ENCODE measurements around the gene HS2ST1. TPM values are rescaled to one million over a fixed set of nuclear protein-coding genes. Genes with fewer than 3 reads are reported as not detected.
"Not testable (repeated sequence)": the region's sequence is repeated elsewhere in the genome, so short reads cannot be mapped to it uniquely, and the experiment has no call there.

Gene HS2ST1
- polyA plus RNA-seq, 12 donors: 18.3 to 32.6 (median 23.4) TPM; not detected in 1

- DNase-seq: no peak
These were observed 147.3 kb downstream of the HS2ST1 start for GRCh38 chr1:87061742-87062156.

DNA sequence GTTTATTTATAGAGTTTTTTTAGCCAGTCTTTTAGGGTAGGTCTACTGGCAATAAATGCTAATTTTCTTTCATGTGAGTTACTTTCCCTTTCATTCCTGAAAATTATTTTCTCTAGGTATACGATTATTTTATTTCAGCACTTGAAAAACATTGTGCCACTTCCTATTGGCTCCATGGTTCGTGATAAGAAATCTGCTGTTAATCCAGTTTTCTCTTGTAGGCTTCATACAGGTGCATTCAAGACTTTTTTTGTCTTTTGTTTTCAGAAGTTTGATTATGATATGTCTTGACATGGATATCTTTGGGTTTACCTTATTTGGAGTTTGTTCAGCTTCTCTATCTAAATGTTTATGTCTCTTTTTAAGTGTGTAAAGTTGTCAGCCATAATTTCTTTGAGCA, 148.3 kb downstream of the HS2ST1 start:
- DNase-seq: no peak

DNA sequence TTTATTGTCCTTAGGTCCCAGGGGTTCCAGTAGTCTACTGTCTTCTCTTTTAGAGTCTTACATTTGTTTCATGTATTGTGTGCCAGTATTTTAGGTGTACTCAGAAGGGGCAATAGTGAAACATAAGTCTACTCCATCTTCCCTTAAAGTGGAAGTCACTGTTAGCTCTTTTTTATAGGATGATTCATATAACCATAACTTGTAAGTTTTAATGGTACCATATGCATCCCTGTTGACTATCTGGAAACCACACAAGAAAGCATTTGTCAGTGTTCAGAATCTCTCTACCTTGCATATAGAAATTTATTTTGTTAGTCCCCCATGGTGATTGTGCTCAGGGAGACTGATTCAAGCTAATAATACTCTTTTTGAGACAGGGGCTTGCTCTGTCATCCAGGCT, 149.9 kb downstream of the HS2ST1 start:
- DNase-seq: no peak

- no peak for DNase-seq
These were observed 150.6 kb downstream of the HS2ST1 start for GRCh38 chr1:87064986-87065385.

GRCh38 chr1:87066708-87067107, 152.3 kb downstream of the HS2ST1 start:
- DNase-seq: not testable (repeated sequence)

GRCh38 chr1:87072411-87072810, 158.0 kb downstream of the HS2ST1 start:
- DNase-seq: no peak

- DNase-seq: no peak
These were observed 158.5 kb downstream of the HS2ST1 start for GRCh38 chr1:87072904-87073303.

- DNase-seq: no peak
These were observed 159.8 kb downstream of the HS2ST1 start for GRCh38 chr1:87074001-87074795.

DNA sequence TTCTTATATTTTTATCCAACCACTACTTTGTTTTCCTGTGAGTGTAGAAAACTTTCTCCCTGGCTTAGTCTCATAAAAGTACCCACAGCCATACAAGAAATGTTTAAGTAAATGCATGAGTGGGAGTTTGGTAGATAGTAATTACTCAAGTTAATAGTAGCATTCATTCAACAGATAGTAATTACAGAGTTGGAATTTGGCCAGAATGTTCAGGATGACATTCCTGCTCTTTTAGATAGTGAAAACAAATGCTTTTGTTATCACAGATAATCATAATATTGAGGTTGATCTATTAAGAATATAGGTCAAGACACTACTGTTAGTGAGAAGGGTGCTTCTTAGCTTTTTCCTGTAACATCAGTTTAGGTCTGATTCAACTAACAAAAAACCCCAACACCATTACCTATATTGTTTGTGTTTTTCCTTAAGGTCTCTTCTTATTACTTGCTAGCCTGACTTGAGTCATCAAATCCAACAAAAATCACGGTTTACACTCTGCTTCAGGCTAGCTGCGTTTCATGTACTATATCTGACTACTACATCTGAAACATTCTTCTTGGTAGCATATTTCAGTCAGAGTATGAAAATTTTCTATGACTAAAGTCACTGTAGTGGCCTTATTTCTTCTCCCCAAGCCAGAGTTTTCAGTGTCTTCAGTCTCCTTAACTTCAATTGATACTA, 163.7 kb downstream of the HS2ST1 start:
- DNase-seq: no peak

DNA sequence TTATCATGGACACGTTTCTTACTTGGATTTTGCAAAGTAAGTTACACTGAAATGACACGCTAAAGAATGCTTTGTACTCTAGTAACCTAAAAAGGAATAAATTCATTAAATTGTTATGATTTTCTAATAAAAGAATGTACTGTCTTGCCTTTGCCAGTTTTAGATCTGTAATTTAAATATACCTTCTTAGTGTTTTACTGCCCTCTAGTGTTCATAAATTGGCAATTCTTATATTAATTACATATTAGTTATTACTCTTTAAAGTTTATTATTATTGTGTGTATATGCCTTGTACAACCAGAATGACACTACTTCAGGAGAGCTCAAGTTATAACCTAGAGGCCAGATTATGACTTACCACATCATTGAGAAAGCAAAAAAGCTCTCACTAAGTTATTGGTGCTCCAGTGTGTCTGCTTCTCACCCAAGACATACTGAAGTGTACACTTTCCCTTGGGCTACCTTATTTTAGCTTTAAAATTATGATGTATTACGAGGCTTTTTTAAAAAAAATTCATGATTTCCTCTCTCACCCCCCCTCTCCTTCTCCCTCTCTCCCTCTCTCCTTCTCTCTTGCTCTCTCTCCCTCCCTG, 169.9 kb downstream of the HS2ST1 start:
- DNase-seq: peak; percentile 40

GRCh38 chr1:87086120-87086519, 171.7 kb downstream of the HS2ST1 start:
- DNase-seq: no peak

DNA sequence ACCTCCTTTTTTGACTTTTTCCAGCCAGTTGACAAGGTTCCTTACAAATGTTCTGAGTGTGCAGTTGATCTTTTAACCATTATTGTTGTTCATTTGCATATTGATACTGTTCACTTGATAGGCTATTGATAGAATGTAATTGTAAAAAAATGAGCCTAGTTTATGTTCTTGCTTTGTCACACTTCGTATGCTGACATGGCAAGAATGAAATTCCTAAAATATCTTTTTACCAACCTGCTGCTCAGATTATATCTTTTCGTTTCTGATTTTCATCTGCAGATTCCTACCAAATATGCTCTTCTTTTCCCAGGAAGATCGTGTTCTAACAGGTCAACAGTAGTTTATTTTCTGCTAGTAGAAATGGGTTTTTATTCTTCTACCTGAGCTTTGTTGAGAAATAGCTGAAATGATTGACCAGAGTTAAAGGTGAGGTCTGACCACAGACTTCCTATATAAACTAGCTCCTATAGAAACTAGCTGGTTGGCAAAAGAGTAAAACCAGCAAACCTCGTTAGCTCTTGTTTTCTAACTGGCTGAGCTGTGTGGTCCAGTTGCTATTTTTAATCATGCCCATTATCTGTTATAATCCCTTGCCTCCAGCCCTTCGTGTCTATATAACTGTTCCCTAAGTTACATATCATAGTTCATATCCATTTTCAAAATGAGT, 174.8 kb downstream of the HS2ST1 start:
- DNase-seq: no peak

- DNase-seq: no peak
These were observed 175.4 kb downstream of the HS2ST1 start for GRCh38 chr1:87089823-87090222.

DNA sequence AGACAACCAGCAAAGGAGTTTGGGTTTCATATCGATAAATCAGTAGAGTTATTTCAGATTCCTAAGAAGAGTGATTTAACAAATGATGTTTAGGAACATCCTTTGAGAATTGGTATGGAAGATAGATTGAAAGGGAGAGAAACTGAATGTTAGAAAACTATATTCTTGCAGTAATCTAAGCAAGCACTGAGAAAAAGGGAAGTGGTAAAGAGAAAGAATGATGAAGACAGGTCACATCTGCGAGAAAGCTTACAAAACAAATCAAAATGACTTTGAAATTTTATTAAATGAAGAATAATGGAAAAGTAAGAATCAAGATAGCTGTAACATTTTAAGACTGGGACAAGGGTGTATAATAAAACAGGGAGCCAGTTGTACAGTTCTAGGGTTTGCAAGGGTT, 177.0 kb downstream of the HS2ST1 start:
- no peak for DNase-seq

- DNase-seq: no peak
These were observed 178.4 kb downstream of the HS2ST1 start for GRCh38 chr1:87092846-87093245.

DNA sequence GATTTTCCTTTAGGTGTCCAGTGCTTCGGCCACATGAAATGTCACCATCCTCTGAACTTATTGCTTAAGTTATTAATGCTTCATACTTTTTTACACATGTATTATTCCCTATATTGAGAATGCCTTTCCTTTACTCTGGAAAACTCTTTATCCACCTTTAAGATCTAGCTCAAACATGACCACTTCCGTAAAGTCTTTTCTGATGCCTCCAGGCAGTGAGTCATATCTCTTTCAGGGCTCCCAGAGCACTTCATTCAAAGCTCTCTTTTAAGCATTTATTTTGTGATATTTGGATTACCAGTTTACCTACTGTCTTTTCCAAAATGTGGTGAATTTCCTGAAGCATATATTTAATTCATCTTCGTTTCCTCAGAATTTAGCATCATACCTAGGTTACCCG, 178.9 kb downstream of the HS2ST1 start:
- no peak for DNase-seq

DNA sequence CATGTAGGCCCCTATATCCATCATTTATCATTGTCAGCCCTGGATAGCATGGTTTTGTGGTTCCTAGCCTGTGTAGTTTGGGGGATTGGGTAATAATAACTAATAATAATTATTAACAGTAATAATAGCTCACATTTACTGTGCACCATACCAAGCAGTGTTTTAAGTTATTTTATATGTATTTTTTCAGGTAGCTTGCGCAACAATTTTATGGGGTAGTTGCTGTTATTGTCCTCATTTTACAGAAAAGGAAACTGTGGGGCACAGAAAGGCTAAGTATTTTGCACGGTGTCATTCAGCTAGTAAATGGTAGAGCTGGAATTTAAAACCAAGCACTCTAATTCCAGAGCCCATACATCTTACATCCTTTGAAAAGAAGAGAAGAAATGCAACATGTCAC, 179.8 kb downstream of the HS2ST1 start:
- no peak for DNase-seq

DNA sequence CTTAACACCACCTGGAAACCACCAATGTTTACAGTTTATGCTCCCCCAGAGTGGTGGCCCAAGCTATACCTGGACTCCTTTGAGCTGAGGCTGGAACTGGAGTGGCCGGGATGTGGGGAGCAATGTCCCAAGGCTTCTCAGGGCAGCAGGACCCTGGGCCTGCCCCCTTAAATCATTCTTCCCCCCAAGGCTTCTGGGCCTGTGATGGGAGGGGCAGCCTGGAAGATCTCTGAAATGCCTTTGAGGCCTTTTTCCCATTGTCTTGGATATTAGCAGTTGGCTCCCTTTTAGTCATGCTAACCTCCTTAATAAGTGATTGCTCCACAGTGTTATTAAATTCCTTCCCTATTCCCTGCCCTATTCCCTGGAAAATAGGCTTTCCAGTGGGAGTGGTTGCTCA, 185.8 kb downstream of the HS2ST1 start:
- no peak for DNase-seq

DNA sequence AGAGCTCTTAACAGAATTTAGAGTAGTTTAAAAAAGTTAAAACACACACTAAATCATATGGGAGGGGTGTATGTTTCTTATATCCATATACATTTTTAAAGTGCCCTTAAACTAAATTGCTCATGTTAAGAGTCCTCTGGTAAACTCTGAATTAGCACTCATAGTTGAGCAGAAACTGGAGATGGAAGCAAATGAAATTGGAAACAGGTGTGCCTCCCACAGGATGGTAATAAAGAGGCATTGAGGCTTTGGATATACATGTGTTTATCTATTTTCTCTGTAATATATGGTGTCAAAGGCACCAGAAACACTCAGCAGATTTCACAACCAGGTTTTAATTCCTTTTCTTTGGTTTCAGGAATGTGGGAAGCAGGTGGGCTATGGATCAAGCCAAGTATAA, 188.6 kb downstream of the HS2ST1 start:
- no peak for DNase-seq

- no peak for DNase-seq
These were observed 189.7 kb downstream of the HS2ST1 start for GRCh38 chr1:87104140-87104539.

DNA sequence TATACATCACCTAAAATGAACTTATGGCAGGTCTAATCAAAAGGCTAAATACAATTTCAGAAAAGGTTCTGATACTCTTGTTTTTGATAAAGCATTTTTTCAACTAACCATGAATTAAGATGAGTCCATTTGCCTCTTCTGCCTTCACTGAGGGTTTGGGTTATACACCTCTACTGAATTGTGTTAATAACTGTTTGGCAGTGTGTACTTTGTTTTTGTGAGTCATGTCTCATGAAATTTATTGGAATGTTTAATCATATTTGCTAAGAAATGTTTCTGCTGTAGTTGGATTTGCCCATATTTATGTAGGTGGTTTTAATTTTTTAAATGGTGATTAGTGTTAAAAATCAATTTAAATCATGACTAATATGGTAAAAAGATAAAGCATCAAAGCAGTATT, 190.5 kb downstream of the HS2ST1 start:
- DNase-seq: no peak

GRCh38 chr1:87106144-87106543, 191.7 kb downstream of the HS2ST1 start:
- DNase-seq: no peak

DNA sequence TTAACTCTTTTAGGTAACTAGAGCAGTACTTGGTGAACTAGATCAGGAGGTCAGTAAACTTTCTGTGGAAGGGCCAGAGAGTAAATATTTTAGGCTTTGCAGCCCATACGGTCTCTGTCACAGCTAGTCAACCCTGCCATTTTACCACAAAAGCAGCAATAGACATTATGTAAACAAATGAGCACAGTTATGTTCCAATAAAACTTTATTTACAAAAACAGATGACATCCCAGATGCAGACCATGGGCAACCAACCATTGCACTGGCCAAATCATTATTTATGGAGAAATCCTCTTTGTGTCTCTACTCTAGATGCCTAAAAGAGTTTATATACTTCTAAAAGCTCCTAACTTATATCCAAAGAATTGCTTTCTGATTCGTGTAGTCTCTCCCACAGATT, 192.4 kb downstream of the HS2ST1 start:
- DNase-seq: no peak

All from muscle of arm (tissue), 12 donors.